DND-41 (cell line): ENCODE data around the gene SPEF2.

ENCODE experiments used
- ATAC-seq: fragments of 200-7000 bp; cut with Tn5 transposase; 3 replicates; pipeline ENCODE4 v1.9.1; 2021; ENCODE audit warnings: low read depth; ENCODE audit not compliant: insufficient read depth
- DNase-seq: peaks from one replicate; pipeline ENCODE4 v3.0.0-alpha.2; 2020
- H2AFZ ChIP-seq: 2 replicates; pipeline ENCODE4 v1.6.0; 2012; ENCODE audit warnings: low read depth, low read length
- H3K27ac ChIP-seq: 2 replicates; pipeline ENCODE4 v1.5.1; 2012; ENCODE audit warnings: low read length, inconsistent platforms
- H3K27me3 ChIP-seq: fragments of 200-600 bp; sonication (generic); 2 replicates; pipeline ENCODE4 v1.6.0; 2012; ENCODE audit warnings: low read length, mild to moderate bottlenecking, inconsistent platforms; ENCODE audit not compliant: insufficient read depth, poor library complexity
- H3K36me3 ChIP-seq: 2 replicates; pipeline ENCODE4 v1.5.1; 2012; ENCODE audit warnings: low read length, inconsistent platforms; ENCODE audit not compliant: insufficient read depth
- H3K4me1 ChIP-seq: 2 replicates; pipeline ENCODE4 v1.5.1; 2012; ENCODE audit warnings: mild to moderate bottlenecking, low read length; ENCODE audit not compliant: insufficient read depth
- H3K4me2 ChIP-seq: 2 replicates; pipeline ENCODE4 v1.6.0; 2012; ENCODE audit warnings: mild to moderate bottlenecking, moderate library complexity, low read length, inconsistent platforms; ENCODE audit not compliant: insufficient read depth
- H3K4me3 ChIP-seq, 2 experiments: fragments of 200-600 bp in 1 of 2; shearing (Covaris generic) in 1 of 2; 2 replicates each; pipeline ENCODE4 v1.5.1; 2012 to 2016; ENCODE audit warnings: inconsistent platforms in 2 of 2, low read length in 2 of 2, mild to moderate bottlenecking in 2 of 2, low read depth in 1 of 2, moderate library complexity in 1 of 2
- H3K79me2 ChIP-seq: 2 replicates; pipeline ENCODE4 v1.6.0; 2012; ENCODE audit warnings: low read length, inconsistent platforms; ENCODE audit not compliant: insufficient read depth
- H3K9ac ChIP-seq: 2 replicates; pipeline ENCODE4 v1.6.0; 2012; ENCODE audit warnings: low read depth, mild to moderate bottlenecking, inconsistent platforms, low read length, moderate library complexity
- H3K9me3 ChIP-seq: 2 replicates; pipeline ENCODE4 v1.5.1; 2012; ENCODE audit warnings: low read length, moderate library complexity, mild to moderate bottlenecking, inconsistent platforms; ENCODE audit not compliant: insufficient read depth, severe bottlenecking
- H4K20me1 ChIP-seq: 2 replicates; pipeline ENCODE4 v1.6.0; 2012; ENCODE audit warnings: low read length; ENCODE audit not compliant: insufficient read depth
- CTCF ChIP-seq: IDR thresholded peaks from 2 replicates; pipeline ENCODE4 v1.5.1; 2012; ENCODE audit warnings: borderline replicate concordance, low read length, moderate library complexity, mild to moderate bottlenecking; ENCODE audit not compliant: poor library complexity, severe bottlenecking; ENCODE audit errors: extremely low read depth
- EZH2 ChIP-seq: IDR thresholded peaks from 3 replicates; pipeline ENCODE4 v1.6.1; 2012; ENCODE audit warnings: borderline replicate concordance, low read depth, mild to moderate bottlenecking, moderate library complexity, low read length, inconsistent platforms; ENCODE audit not compliant: severe bottlenecking

Gene SPEF2

GRCh38 chr5:35694481-35694880, 76.8 kb downstream of the SPEF2 start:
- no peaks in the 10 kb centered on the region for H3K9me3 ChIP-seq
- no peaks in the 10 kb centered on the region for H3K36me3 ChIP-seq
- TF ChIP-seq CTCF (no peak), EZH2 (no peak)
- no peak overlapping the region for H3K4me2 ChIP-seq
- DNase-seq (no peak), ATAC-seq (no peak)
- H2AFZ ChIP-seq: no peak overlapping the region
- H4K20me1 ChIP-seq: no peaks in the 10 kb centered on the region
- no peak overlapping the region for H3K4me3 ChIP-seq
- no peaks in the 10 kb centered on the region for H3K27me3 ChIP-seq
- H3K4me1 ChIP-seq: no peaks in the 10 kb centered on the region
- H3K27ac ChIP-seq: no peak overlapping the region
- no peak overlapping the region for H3K9ac ChIP-seq
- no peaks in the 10 kb centered on the region for H3K79me2 ChIP-seq

DNA sequence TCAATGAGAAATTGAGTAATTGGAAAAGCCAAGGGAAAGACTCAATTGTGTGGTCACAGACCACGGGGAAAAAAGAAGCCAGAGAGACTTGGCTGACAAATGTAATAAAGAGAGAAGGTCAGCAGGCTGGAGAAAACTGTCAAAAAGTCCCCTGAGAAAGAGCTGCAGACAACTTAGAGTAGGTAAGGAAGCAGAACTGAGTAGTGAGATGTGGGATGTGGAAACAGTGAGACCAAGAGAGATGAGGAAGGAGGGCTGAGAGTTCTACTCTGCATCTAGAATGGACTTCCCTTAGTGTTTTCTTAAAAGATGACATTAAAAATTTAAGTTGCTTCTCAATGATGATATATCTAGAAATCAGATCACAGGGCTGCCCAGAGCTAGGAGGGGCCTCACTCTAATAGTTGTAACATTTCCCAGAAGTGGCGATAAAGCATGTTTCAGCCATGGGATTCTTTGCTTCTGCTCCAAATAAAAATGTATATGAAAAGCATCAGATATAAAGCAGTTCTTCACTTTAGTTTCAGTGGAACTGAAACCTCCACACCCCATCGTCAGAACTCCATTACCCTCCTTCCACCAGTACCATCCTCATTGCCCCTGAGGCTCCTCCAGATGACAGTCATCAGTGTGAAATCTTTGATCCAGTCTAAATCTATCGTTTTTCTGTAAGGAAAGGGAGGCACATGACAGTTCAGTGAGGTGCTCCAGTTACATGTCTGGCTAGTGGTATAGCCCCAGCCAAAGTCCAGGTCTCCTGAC, 80.6 kb downstream of the SPEF2 start:
- Histone ChIP-seq H3K27ac (no peak overlapping the region), H3K36me3 (no peaks in the 10 kb centered on the region), H3K9me3 (no peaks in the 10 kb centered on the region), H4K20me1 (no peaks in the 10 kb centered on the region), H3K79me2 (no peaks in the 10 kb centered on the region), H3K9ac (no peak overlapping the region), H3K4me2 (no peak overlapping the region), H3K4me1 (no peaks in the 10 kb centered on the region), H2AFZ (no peak overlapping the region), H3K4me3 (no peak overlapping the region), H3K27me3 (no peaks in the 10 kb centered on the region)
- TF ChIP-seq CTCF (no peak), EZH2 (no peak)
- ATAC-seq (no peak), DNase-seq (no peak)

GRCh38 chr5:35707659-35708058, 90.0 kb downstream of the SPEF2 start:
- no peak for TF ChIP-seq CTCF
- no peak for TF ChIP-seq EZH2
- H3K4me3 ChIP-seq: no peak overlapping the region
- H3K79me2 ChIP-seq: no peaks in the 10 kb centered on the region
- no peak overlapping the region for H3K27ac ChIP-seq
- no peaks in the 10 kb centered on the region for H3K4me1 ChIP-seq
- no peak overlapping the region for H3K4me2 ChIP-seq
- H3K27me3 ChIP-seq: no peaks in the 10 kb centered on the region
- H3K9me3 ChIP-seq: no peaks in the 10 kb centered on the region
- ATAC-seq (peak; percentile 60; the same call in 2 of the 3 replicates), DNase-seq (no peak)
- H4K20me1 ChIP-seq: no peaks in the 10 kb centered on the region
- no peaks in the 10 kb centered on the region for H3K36me3 ChIP-seq
- no peak overlapping the region for H3K9ac ChIP-seq
- no peak overlapping the region for H2AFZ ChIP-seq
